IMR-90 (cell line): Measurements from ENCODE around the gene PLGRKT. TPM values are rescaled to one million over a fixed set of nuclear protein-coding genes. Genes with fewer than 3 reads are reported as not detected.

ENCODE experiments used
- ATAC-seq: fragments of 200-7000 bp; cut with Tn5 transposase; 2 replicates; pipeline ENCODE4 v1.9.1; 2020; ENCODE audit warnings: low read depth, mild to moderate bottlenecking, moderate library complexity
- BruUV-seq: library from RNA; stranded (reverse); fragments of 400-500 nt; replicated peaks from 2 replicates; lab custom pipeline; 2021; lab: Mats Ljungman, UMichigan
- CTCF ChIA-PET: fragments of 300-600 bp; formaldehyde crosslinking; extraction: SDS; loops from one replicate; lab custom pipeline; 2021; ENCODE audit warnings: antibody characterized with exemption; lab: Yijun Ruan, JAX
- POLR2A ChIA-PET: fragments of 300-600 bp; sonication (Branson Sonifier 250); formaldehyde crosslinking; loops from one replicate; lab custom pipeline; 2022; ENCODE audit warnings: antibody characterized with exemption; ENCODE audit not compliant: unreplicated experiment; lab: Charles Lee
- DNase-seq: peaks from one replicate; pipeline ENCODE4 v3.0.0; 2013
- H2AFZ ChIP-seq: replicated peaks from 2 replicates; pipeline ENCODE3; 2013; ENCODE audit warnings: low read length, mild to moderate bottlenecking; ENCODE audit not compliant: poor library complexity
- H2AK5ac ChIP-seq: 2 replicates; pipeline ENCODE4 v1.6.1; 2013; ENCODE audit warnings: low read depth, low read length, inconsistent platforms
- H2AK9ac ChIP-seq: replicated peaks from 2 replicates; pipeline ENCODE3; 2013; ENCODE audit warnings: mild to moderate bottlenecking, low read depth, low read length, moderate library complexity; ENCODE audit not compliant: poor library complexity
- H2BK120ac ChIP-seq: 2 replicates; pipeline ENCODE4 v1.6.1; 2013; ENCODE audit warnings: low read depth, low read length, inconsistent platforms
- H2BK15ac ChIP-seq: 3 replicates; pipeline ENCODE4 v1.6.1; 2013; ENCODE audit warnings: low read depth, low read length, inconsistent platforms
- H2BK20ac ChIP-seq: 2 replicates; pipeline ENCODE4 v1.6.1; 2013; ENCODE audit warnings: low read depth, mild to moderate bottlenecking, inconsistent platforms, low read length, moderate library complexity
- H2BK5ac ChIP-seq: 2 replicates; pipeline ENCODE4 v1.6.1; 2013; ENCODE audit warnings: mild to moderate bottlenecking, low read depth, low read length, inconsistent platforms; ENCODE audit not compliant: poor library complexity, severe bottlenecking
- H3K14ac ChIP-seq: replicated peaks from 2 replicates; pipeline ENCODE4 v1.6.1; 2013; ENCODE audit warnings: low read depth, low read length, inconsistent platforms
- H3K18ac ChIP-seq: 2 replicates; pipeline ENCODE4 v1.6.1; 2013; ENCODE audit warnings: low read depth, low read length, control low read depth
- H3K23ac ChIP-seq: 2 replicates; pipeline ENCODE4 v1.6.1; 2013; ENCODE audit warnings: low read depth, low read length, inconsistent platforms
- H3K27ac ChIP-seq: 2 replicates; pipeline ENCODE4 v1.5.1; 2013; ENCODE audit warnings: mild to moderate bottlenecking, control low read depth, low read length; ENCODE audit not compliant: insufficient read depth
- H3K27me3 ChIP-seq: 2 replicates; pipeline ENCODE4 v1.6.1; 2013; ENCODE audit warnings: low read length; ENCODE audit not compliant: control insufficient read depth, insufficient read depth
- H3K36me3 ChIP-seq: 2 replicates; pipeline ENCODE4 v1.6.1; 2013; ENCODE audit warnings: low read length, mixed read lengths; ENCODE audit not compliant: control insufficient read depth, insufficient read depth
- H3K4ac ChIP-seq: 2 replicates; pipeline ENCODE4 v1.6.1; 2013; ENCODE audit warnings: low read depth, low read length, inconsistent platforms
- H3K4me1 ChIP-seq: 2 replicates; pipeline ENCODE4 v1.6.1; 2013; ENCODE audit warnings: low read length, mixed read lengths; ENCODE audit not compliant: control insufficient read depth, insufficient read depth
- H3K4me2 ChIP-seq: 2 replicates; pipeline ENCODE4 v1.6.1; 2013; ENCODE audit warnings: low read depth, mild to moderate bottlenecking, control low read depth, low read length, moderate library complexity
- H3K4me3 ChIP-seq: 2 replicates; pipeline ENCODE4 v1.5.1; 2013; ENCODE audit warnings: low read depth, mild to moderate bottlenecking, control low read depth, low read length, moderate library complexity; ENCODE audit not compliant: insufficient read depth
- H3K56ac ChIP-seq: 2 replicates; pipeline ENCODE4 v1.6.1; 2013; ENCODE audit warnings: low read length, inconsistent platforms; ENCODE audit not compliant: insufficient read depth; ENCODE audit errors: extremely low read depth
- H3K79me1 ChIP-seq, 2 experiments: 2 replicates each; pipeline ENCODE4 v1.6.1; 2013; ENCODE audit warnings: low read length in 2 of 2, inconsistent platforms in 1 of 2, low read depth in 1 of 2
- H3K9ac ChIP-seq: 2 replicates; pipeline ENCODE4 v1.6.1; 2013; ENCODE audit warnings: low read depth, low read length, control low read depth
- H3K9me1 ChIP-seq: 2 replicates; pipeline ENCODE4 v1.6.1; 2013; ENCODE audit warnings: low read length, inconsistent platforms; ENCODE audit not compliant: insufficient read depth
- H3K9me3 ChIP-seq: 2 replicates; pipeline ENCODE4 v1.6.1; 2013; ENCODE audit warnings: low read length; ENCODE audit not compliant: control insufficient read depth, insufficient read depth
- H4K20me1 ChIP-seq: 2 replicates; pipeline ENCODE4 v1.6.1; 2013; ENCODE audit warnings: low read length, inconsistent platforms; ENCODE audit not compliant: insufficient read depth
- H4K5ac ChIP-seq: 2 replicates; pipeline ENCODE4 v1.6.1; 2013; ENCODE audit warnings: mild to moderate bottlenecking, low read depth, low read length, control low read depth
- H4K8ac ChIP-seq, 2 experiments: 2 replicates each; pipeline ENCODE4 v1.6.1; 2013; ENCODE audit warnings: low read depth in 2 of 2, low read length in 2 of 2, control low read depth in 1 of 2, inconsistent platforms in 1 of 2
- H4K91ac ChIP-seq: 2 replicates; pipeline ENCODE4 v1.6.1; 2013; ENCODE audit warnings: low read depth, low read length, inconsistent platforms; ENCODE audit not compliant: insufficient read depth
- FOS ChIP-seq: fragments of 150-350 bp; IDR thresholded peaks from 2 replicates; pipeline ENCODE4 v1.6.1; 2016; ENCODE audit warnings: low read depth, low read length
- POLR2A ChIP-seq: IDR thresholded peaks from 2 replicates; pipeline ENCODE4 v1.6.1; 2012; ENCODE audit warnings: mild to moderate bottlenecking, low read depth, low read length
- RAD21 ChIP-seq: IDR thresholded peaks from 2 replicates; pipeline ENCODE4 v1.6.1; 2012; ENCODE audit warnings: low read length, improper control_type of control experiment
- WGBS, 2 experiments: methylation state at CpG; one replicate each; pipeline versions ENCODE4 v1.1.5 to v1.1.7; 2013; ENCODE audit warnings: missing lambda C conversion rate in 2 of 2; ENCODE audit not compliant: insufficient read length in 1 of 2; ENCODE audit errors: extremely low coverage in 2 of 2; 5-methylcytosine and 5-hydroxymethylcytosine counted together
- dilution Hi-C: fragments of 300-500 bp; cut with HindIII; formaldehyde crosslinking; loops from one replicate; pipeline ENCODE4 v1.14.3; 2018; ENCODE audit warnings: low sequenced_read_pairs; ENCODE audit not compliant: unreplicated experiment
- in situ Hi-C: fragments of 300-500 bp; cut with MboI; formaldehyde crosslinking; loops from 3 replicates; pipeline ENCODE4 v1.14.3; 2019; ENCODE audit warnings: low sequenced_read_pairs, inconsistent platforms, mixed read lengths
- intact Hi-C: fragments of 100-400 bp; cut with micrococcal nuclease; formaldehyde crosslinking; loops from 2 replicates; pipeline ENCODE4 v1.10.0; 2022
- polyA plus RNA-seq, 3 experiments: library from polyadenylated mRNA; depleted of rRNA; stranded (reverse); fragments of >200 nt; gene quantifications; 2 replicates each; pipeline ENCODE4 v1.2.3, GENCODE V29; 2012; ENCODE audit warnings: low replicate concordance in 1 of 3
- total RNA-seq: library from RNA; depleted of rRNA; stranded (reverse); fragments of >200 nt; gene quantifications from 2 replicates; pipeline ENCODE4 v1.2.3, GENCODE V29; 2012

PLGRKT gene
- total and polyA plus RNA-seq, 2 of the 4 experiments (the other 2 are of a cell fraction): 10.8 to 12.7 TPM

DNA sequence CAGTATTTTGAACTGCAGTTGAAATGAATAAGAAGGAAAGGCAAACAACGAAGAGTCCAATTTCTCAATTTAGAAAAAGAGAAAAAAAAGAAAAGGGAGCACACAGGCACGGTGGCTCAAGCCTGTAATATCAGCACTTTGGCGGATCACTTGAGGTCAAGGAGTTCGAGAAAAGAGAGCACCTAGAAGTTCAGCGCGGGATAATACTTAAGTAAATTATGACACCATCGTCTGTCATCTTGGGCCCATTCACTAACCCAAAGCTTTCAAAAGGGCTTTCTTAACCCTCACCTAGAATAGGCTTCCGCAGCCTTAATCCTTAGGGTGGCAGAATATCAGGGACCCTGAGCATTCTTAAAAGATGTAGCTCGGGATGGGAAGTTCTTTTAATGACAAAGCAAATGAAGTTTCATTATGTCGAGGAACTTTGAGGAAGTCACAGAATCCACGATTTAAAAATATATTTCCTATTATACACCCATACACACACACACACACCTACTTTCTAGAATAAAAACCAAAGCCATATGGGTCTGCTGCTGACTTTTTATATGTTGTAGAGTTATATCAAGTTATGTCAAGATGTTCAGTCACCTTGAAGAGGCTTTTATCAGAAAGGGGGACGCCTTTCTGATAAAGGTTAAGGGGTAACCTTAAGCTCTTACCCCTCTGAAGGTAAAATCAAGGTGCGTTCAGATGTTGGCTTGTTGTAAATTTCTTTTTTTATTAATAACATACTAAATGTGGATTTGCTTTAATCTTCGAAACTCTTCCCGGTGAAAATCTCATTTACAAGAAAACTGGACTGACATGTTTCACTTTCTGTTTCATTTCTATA lies 12.0 kb upstream of the PLGRKT start:
- Histone ChIP-seq H4K20me1 (no peaks in the 10 kb centered on the region), H4K91ac (peak overlapping the region; percentile 41), H3K9me1 (peaks cover 2% of the 10 kb centered on the region; the same call in 1 of the 2 replicates), H3K18ac (peak overlapping the region; percentile 0; the same call in 1 of the 2 replicates), H2BK120ac (peak overlapping the region; percentile 82), H3K4me2 (peak overlapping the region; percentile 81), H2AK9ac (no peak overlapping the region), H3K9me3 (no peaks in the 10 kb centered on the region), H2BK15ac (peak overlapping the region; percentile 78; the same call in 2 of the 3 replicates), H3K9ac (peak overlapping the region; percentile 32; the same call in 1 of the 2 replicates), H4K5ac (peak overlapping the region; percentile 71; the same call in 1 of the 2 replicates), H4K8ac (peak overlapping the region; percentile 33 to 65), H3K36me3 (no peaks in the 10 kb centered on the region), H3K79me1 (peaks cover 0 to 22% of the 10 kb centered on the region in 2 experiments; a peak in 2 of 4 replicates), H3K27ac (peak overlapping the region; percentile 38; the same call in 1 of the 2 replicates), H2AFZ (peak overlapping the region; percentile 93), H3K23ac (peak overlapping the region; percentile 70; the same call in 1 of the 2 replicates), H2BK20ac (peak overlapping the region; percentile 47; the same call in 1 of the 2 replicates), H3K4me1 (peaks cover 6% of the 10 kb centered on the region), H2BK5ac (peak overlapping the region; percentile 64), H3K56ac (peak overlapping the region; percentile 87), H2AK5ac (0 out of 2 replicates have a peak overlapping the region, but pooled peaks have one; percentile 75), H3K14ac (peak overlapping the region; percentile 96), H3K27me3 (no peaks in the 10 kb centered on the region), H3K4ac (peak overlapping the region; percentile 49; the same call in 1 of the 2 replicates), H3K4me3 (peak overlapping the region; percentile 62)
- DNase-seq (no peak), ATAC-seq (no peak)
- in situ Hi-C loops (loop anchor here (25.0 kb wide), 2 partner anchors 263 to 687 kb away; no protein-coding TSS in a partner anchor), intact Hi-C loops (loop anchor here (1.0 kb wide), 1 partner anchor 141 kb away; no protein-coding TSS in a partner anchor), dilution Hi-C loops (no loop called here)
- BruUV-seq: no TSS peak
- ChIA-PET POLR2A (interaction anchor here (0.9 to 1.2 kb wide), 2 partner anchors 60 to 62 kb away, joined by 4 to 5 read pairs; partner anchors contain the start of gene PDCD1LG2), CTCF (interaction anchor here (0.7 to 2.1 kb wide), 10 partner anchors 9 to 151 kb away, joined by 3 to 10 read pairs (median 5); partner anchors contain the start of gene PLGRKT)
- WGBS, 2 experiments: no CpG with 5 or more reads among the region's 15 CpGs
- no peak for TF ChIP-seq FOS
- TF ChIP-seq RAD21: no peak
- TF ChIP-seq POLR2A: no peak
